Sigmoid colon (tissue), 7 donors: ENCODE results near the gene DAAM2. TPM values are rescaled to one million over a fixed set of nuclear protein-coding genes. Genes with fewer than 3 reads are reported as not detected.

ENCODE experiments used
- DNase-seq: peaks from one replicate; pipeline ENCODE4 v3.0.0-alpha.2; 2019
- H3K27ac ChIP-seq, 4 donors: fragments of 200-600 bp; sonication (generic); one replicate each; pipeline ENCODE4 v1.5.1; 2016 to 2019; ENCODE audit warnings: mild to moderate bottlenecking in 1 of 4
- H3K27me3 ChIP-seq, 3 donors: fragments of 200-600 bp; sonication (generic); one replicate each; pipeline ENCODE4 v1.5.1; 2019; ENCODE audit warnings: mild to moderate bottlenecking in 1 of 3
- H3K36me3 ChIP-seq, 4 donors: fragments of 200-600 bp; sonication (generic); one replicate each; pipeline ENCODE4 v1.5.1; 2016 to 2019
- H3K4me1 ChIP-seq, 4 donors: fragments of 200-600 bp; sonication (generic); one replicate each; pipeline ENCODE4 v1.5.1; 2017 to 2019
- H3K4me3 ChIP-seq, 4 donors: fragments of 200-600 bp; sonication (generic); one replicate each; pipeline ENCODE4 v1.5.1; 2017 to 2019; ENCODE audit warnings: mild to moderate bottlenecking in 2 of 4, moderate library complexity in 1 of 4
- H3K9me3 ChIP-seq, 4 donors: fragments of 200-600 bp in 3 of 4; sonication (generic) in 3 of 4; one replicate each; pipeline versions ENCODE4 v1.5.1 to v1.6.1; 2013 to 2019
- CTCF ChIP-seq, 4 experiments: fragments of 450-650 bp in 3 of 4; fragments of 200-600 bp in 1 of 4; IDR thresholded peaks; one replicate each; pipeline ENCODE4 v1.5.1; 2016 to 2019; ENCODE audit warnings: antibody characterized with exemption in 4 of 4, mild to moderate bottlenecking in 3 of 4, moderate library complexity in 2 of 4
- EP300 ChIP-seq, 4 donors: sonication (generic); formaldehyde crosslinking; IDR thresholded peaks; one replicate each; pipeline ENCODE4 v1.6.1; 2017; ENCODE audit warnings: antibody characterized with exemption in 4 of 4
- POLR2A ChIP-seq, 2 donors: fragments of 450-650 bp; IDR thresholded peaks; one replicate each; pipeline ENCODE4 v1.6.1; 2016; ENCODE audit warnings: antibody characterized with exemption in 2 of 2, mild to moderate bottlenecking in 2 of 2, moderate library complexity in 2 of 2
- POLR2AphosphoS5 ChIP-seq, 4 donors: sonication (generic); formaldehyde crosslinking; IDR thresholded peaks; one replicate each; pipeline ENCODE4 v1.6.1; 2017; ENCODE audit warnings: antibody characterized with exemption in 4 of 4
- WGBS, 2 donors: extraction: QIAGEN DNeasy Blood & Tissue Kit; methylation state at CpG; one replicate each; pipeline ENCODE4 v1.1.7; 2013; 5-methylcytosine and 5-hydroxymethylcytosine counted together
- intact Hi-C: fragments of 100-400 bp; cut with DNase I; formaldehyde crosslinking; loops from one replicate; pipeline ENCODE4 v1.15.1; 2023
- polyA plus RNA-seq, 3 donors: library from polyadenylated mRNA; stranded (reverse); fragments of 200-250 nt; gene quantifications; one replicate each; pipeline ENCODE4 v1.2.3, GENCODE V29; 2013
- total RNA-seq, 4 donors: library from RNA; depleted of rRNA; stranded (reverse); fragments of >200 nt; gene quantifications; one replicate each; pipeline ENCODE4 v1.1.0, GENCODE V29; 2016
- donor health status: healthy with polysubstance abuse.
- donor health status: Bipolar disorder and iron deficiency.
- donor health status: healthy.

DAAM2 gene
- total and polyA plus RNA-seq, 7 donors = 4.2 to 53.2 (median 23.2) TPM

DNA sequence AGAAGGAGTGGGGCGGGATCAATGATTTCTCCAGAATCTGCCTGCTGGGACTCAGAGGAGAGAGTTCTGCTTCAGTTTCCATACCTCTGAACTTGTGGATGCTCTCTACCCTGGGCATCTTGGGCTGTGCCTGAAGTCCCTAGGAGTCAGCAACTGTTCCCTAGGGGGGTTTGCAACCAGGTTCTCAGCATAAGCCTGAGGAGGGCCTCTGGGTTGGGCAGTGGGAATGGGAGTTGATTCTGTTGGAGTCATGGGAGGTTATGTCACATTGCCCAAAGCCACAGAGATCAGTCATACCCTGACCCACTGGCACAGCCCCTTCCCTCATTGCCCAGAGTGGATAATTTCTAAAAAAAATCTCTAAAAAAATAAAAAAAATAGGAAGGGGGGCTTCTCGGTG, 94.7 kb downstream of the DAAM2 start:
- H3K36me3 ChIP-seq = peaks cover 0 to 4% (median 0%) of the 10 kb centered on the region in 4 donors
- H3K4me3 ChIP-seq = no peak overlapping the region
- intact Hi-C loops = loop anchor here (5.0 kb wide), 1 partner anchor 95 kb away; the partner anchor contains the start of gene DAAM2
- DNase-seq = no peak
- TF ChIP-seq POLR2A (IDR thresholded peaks at IDR 0.05) = no peak
- no peak for TF ChIP-seq POLR2AphosphoS5 (IDR thresholded peaks at IDR 0.05)
- TF ChIP-seq EP300 (IDR thresholded peaks at IDR 0.05) = no peak
- TF ChIP-seq CTCF (IDR thresholded peaks at IDR 0.05) = no peak
- WGBS, 2 donors = 49 to 94% methylated on average over 2 of the region's 2 CpGs
- H3K4me1 ChIP-seq = peaks cover 0 to 30% (median 27%) of the 10 kb centered on the region in 4 donors
- peak overlapping the region; percentile 58 to 77 (median 68) for H3K27ac ChIP-seq
- H3K27me3 ChIP-seq = no peaks in the 10 kb centered on the region
- no peaks in the 10 kb centered on the region for H3K9me3 ChIP-seq

GRCh38 chr6:39887692-39888450, 95.7 kb downstream of the DAAM2 start:
- Histone ChIP-seq H3K4me3 (no peak overlapping the region), H3K9me3 (no peaks in the 10 kb centered on the region), H3K36me3 (peaks cover 0 to 14% (median 0%) of the 10 kb centered on the region in 4 donors), H3K4me1 (peaks cover 0 to 20% (median 17%) of the 10 kb centered on the region in 4 donors), H3K27me3 (no peaks in the 10 kb centered on the region), H3K27ac (peak overlapping the region; percentile 58 to 77 (median 68))
- 27 to 51% methylated on average over 14 of the region's 14 CpGs for WGBS, 2 donors
- TF ChIP-seq POLR2AphosphoS5 (IDR thresholded peaks at IDR 0.05) (peak in 2 of 4 donors; percentile 45 to 63), EP300 (IDR thresholded peaks at IDR 0.05) (no peak)
- intact Hi-C loops = loop anchor here (5.0 kb wide), 1 partner anchor 96 kb away; the partner anchor contains the start of gene DAAM2
- peak; percentile 82 for DNase-seq

GRCh38 chr6:39889229-39889628, 97.1 kb downstream of the DAAM2 start:
- no peak for DNase-seq
- TF ChIP-seq CTCF (IDR thresholded peaks at IDR 0.05) = no peak
- no peak for TF ChIP-seq POLR2AphosphoS5 (IDR thresholded peaks at IDR 0.05)
- no peak for TF ChIP-seq POLR2A (IDR thresholded peaks at IDR 0.05)
- TF ChIP-seq EP300 (IDR thresholded peaks at IDR 0.05) = no peak
- peaks cover 0 to 18% (median 15%) of the 10 kb centered on the region in 4 donors for H3K4me1 ChIP-seq
- WGBS, 2 donors = 76 to 85% methylated on average over 2 of the region's 2 CpGs
- H3K9me3 ChIP-seq = no peaks in the 10 kb centered on the region
- H3K27ac ChIP-seq = peak overlapping the region in 1 of 4 donors; percentile 77
- intact Hi-C loops = loop anchor here (5.0 kb wide), 1 partner anchor 97 kb away; the partner anchor contains the start of gene DAAM2
- H3K27me3 ChIP-seq = no peaks in the 10 kb centered on the region
- H3K36me3 ChIP-seq = peaks cover 0 to 15% (median 0%) of the 10 kb centered on the region in 4 donors
- H3K4me3 ChIP-seq = no peak overlapping the region

GRCh38 chr6:39891353-39891752, 99.2 kb downstream of the DAAM2 start:
- peak overlapping the region in 1 of 4 donors; percentile 77 for H3K27ac ChIP-seq
- no peak for TF ChIP-seq POLR2A (IDR thresholded peaks at IDR 0.05)
- no peak for TF ChIP-seq CTCF (IDR thresholded peaks at IDR 0.05)
- no peak for TF ChIP-seq POLR2AphosphoS5 (IDR thresholded peaks at IDR 0.05)
- peaks cover 0 to 19% (median under 1%) of the 10 kb centered on the region in 4 donors for H3K36me3 ChIP-seq
- WGBS, 2 donors = 89 to 92% methylated on average over 6 of the region's 6 CpGs
- no peak overlapping the region for H3K4me3 ChIP-seq
- H3K27me3 ChIP-seq = no peaks in the 10 kb centered on the region
- intact Hi-C loops = loop anchor here (5.0 kb wide), 2 partner anchors 514 to 529 kb away; no protein-coding TSS in a partner anchor
- DNase-seq = peak; percentile 60
- H3K9me3 ChIP-seq = no peaks in the 10 kb centered on the region
- H3K4me1 ChIP-seq = peaks cover 0 to 18% (median 15%) of the 10 kb centered on the region in 4 donors

DNA sequence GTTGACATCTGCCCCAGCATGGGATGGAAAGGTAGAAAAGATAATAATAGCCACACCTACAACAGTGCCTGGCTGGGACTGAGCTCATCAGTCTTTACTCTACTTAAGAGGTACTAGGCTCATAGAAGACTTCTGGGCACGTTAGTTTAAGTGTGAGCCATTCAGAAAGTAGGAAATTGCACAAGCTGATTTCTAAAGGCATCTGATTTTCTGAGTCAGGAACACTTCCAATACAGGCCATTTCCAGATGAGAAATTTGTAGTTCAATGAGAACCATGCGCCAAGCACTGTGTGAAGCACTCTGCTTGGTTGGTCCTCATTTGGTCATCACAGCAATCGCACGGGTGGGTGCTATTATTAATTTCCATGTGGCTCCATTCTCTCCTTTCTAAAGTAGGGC, 99.8 kb downstream of the DAAM2 start:
- H3K36me3 ChIP-seq = peaks cover 0 to 25% (median 6%) of the 10 kb centered on the region in 4 donors
- no peaks in the 10 kb centered on the region for H3K27me3 ChIP-seq
- peaks cover 0 to 18% (median 15%) of the 10 kb centered on the region in 4 donors for H3K4me1 ChIP-seq
- H3K27ac ChIP-seq = peak overlapping the region in 2 of 4 donors; percentile 16 to 77
- WGBS, 2 donors = 45 to 90% methylated on average over 4 of the region's 4 CpGs
- DNase-seq = no peak
- intact Hi-C loops = loop anchor here (5.0 kb wide), 2 partner anchors 515 to 530 kb away; no protein-coding TSS in a partner anchor
- H3K4me3 ChIP-seq = no peak overlapping the region
- H3K9me3 ChIP-seq = no peaks in the 10 kb centered on the region
- TF ChIP-seq EP300 (IDR thresholded peaks at IDR 0.05) (no peak), POLR2AphosphoS5 (IDR thresholded peaks at IDR 0.05) (no peak), CTCF (IDR thresholded peaks at IDR 0.05) (no peak), POLR2A (IDR thresholded peaks at IDR 0.05) (no peak)
